GM13977 (cell line): ENCODE measurements around the gene SCNM1.

Experiments used
- DNase-seq: peaks from one replicate; pipeline ENCODE4 v3.0.0; 2012; ENCODE audit warnings: low spot score
- in situ Hi-C: fragments of 300-500 bp; cut with MboI; formaldehyde crosslinking; loops from one replicate; pipeline ENCODE4 v1.12.0; 2022; ENCODE audit warnings: low sequenced_read_pairs, low pct_unique_long_range_greater_than_20kb, mixed read lengths, inconsistent platforms; ENCODE audit not compliant: unreplicated experiment
- TF ChIP-seq, protein P1 (sequence below): IDR thresholded peaks from 2 replicates; pipeline ENCODE4 v1.5.1; 2012; ENCODE audit warnings: mild to moderate bottlenecking, control low read depth; ENCODE audit not compliant: insufficient read depth; ENCODE audit errors: extremely low read depth, missing control alignments

Gene SCNM1

DNA sequence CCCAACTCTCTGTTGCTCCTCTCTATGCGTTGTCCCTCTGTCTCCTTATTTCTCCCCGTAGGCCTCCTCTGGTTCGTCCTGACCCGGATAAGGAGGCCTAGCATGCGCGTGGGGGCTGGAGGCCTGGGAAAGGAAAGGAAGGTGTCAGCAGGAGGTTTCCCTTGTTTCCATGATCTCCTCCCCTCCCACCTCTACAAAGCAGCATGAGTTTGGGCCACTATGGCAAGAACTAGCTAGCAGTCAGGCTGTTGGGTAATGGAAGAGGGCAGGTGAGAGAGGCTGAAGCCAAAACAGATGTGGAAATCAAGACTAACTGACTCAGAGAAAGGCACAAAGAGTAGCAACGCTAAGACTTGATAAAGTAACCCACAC, 18.8 kb upstream of the SCNM1 start:
- TF ChIP-seq, protein P1, sequence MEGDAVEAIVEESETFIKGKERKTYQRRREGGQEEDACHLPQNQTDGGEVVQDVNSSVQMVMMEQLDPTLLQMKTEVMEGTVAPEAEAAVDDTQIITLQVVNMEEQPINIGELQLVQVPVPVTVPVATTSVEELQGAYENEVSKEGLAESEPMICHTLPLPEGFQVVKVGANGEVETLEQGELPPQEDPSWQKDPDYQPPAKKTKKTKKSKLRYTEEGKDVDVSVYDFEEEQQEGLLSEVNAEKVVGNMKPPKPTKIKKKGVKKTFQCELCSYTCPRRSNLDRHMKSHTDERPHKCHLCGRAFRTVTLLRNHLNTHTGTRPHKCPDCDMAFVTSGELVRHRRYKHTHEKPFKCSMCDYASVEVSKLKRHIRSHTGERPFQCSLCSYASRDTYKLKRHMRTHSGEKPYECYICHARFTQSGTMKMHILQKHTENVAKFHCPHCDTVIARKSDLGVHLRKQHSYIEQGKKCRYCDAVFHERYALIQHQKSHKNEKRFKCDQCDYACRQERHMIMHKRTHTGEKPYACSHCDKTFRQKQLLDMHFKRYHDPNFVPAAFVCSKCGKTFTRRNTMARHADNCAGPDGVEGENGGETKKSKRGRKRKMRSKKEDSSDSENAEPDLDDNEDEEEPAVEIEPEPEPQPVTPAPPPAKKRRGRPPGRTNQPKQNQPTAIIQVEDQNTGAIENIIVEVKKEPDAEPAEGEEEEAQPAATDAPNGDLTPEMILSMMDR = no peak
- DNase-seq = no peak
- in situ Hi-C loops = no loop called here

DNA sequence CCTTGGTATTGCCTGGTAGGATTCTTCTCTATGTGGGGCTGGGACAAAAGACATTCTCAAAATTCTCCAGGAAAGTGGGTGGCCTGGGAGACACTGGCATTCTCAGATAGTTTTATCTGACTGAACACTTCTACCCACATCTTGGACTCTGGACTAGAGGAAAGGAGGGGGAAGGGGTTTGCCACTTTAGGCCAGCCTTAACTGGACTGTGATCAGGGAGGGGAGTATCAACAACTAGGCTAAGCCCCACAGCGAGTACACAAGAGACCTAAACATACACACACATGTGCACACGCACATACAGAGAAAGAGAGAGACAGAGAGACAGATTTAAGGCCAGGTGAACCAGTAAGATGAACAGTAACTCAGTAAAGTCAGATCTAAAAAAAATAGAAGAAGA, 18.3 kb upstream of the SCNM1 start:
- TF ChIP-seq, protein P1 = no peak
- in situ Hi-C loops = no loop called here
- no peak for DNase-seq

DNA sequence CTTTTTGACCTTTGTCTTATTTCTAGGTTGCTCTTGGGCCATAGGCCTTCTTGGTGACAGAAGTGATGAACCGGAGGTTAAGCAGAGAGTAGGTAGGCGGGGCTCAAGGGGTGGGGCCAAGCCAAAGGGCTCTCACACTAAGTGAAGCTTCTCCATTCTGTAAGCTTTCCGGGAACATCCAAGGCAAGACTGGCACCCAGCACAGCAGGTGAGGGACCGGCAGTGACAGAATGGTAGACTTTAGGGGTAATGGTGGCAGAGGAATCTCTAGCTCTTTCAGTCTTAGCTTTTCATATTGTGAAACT, 9.5 kb upstream of the SCNM1 start, which contains the start of gene TNFAIP8L2:
TNFAIP8L2 (plus strand) TSS at position 135 of the 305 bp plus-strand sequence. CDS start 2,049 bp downstream, outside the sequence.
- no peak for DNase-seq

DNA sequence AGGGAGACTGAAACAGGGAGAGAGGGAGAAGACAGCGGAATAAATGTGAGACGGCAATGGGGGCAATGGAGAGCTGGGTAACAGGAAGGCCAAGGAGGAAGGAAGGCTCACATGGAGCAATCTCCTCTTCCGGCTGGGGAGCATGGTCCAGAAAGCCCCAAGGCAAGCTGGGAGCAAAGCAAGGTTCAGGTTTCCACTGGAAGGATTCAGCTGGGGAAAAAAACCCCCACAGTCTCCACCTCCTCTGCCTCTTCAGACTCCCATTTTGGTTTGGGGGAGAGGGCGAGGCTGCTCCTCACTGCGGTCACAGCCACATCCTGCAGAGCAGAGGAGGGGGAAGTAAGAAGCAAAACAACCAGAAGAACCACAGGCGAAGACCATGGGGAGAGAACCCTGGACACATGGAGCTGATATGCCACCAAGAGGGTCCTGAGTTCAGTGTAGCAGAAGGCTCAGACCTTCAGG, 8.8 kb upstream of the SCNM1 start:
- TF ChIP-seq, protein P1 = no peak
- in situ Hi-C loops = no loop called here
- DNase-seq = no peak

More for the DNA sequence above, 9.5 kb upstream of the SCNM1 start, which contains the start of gene TNFAIP8L2:
- in situ Hi-C loops = no loop called here
- TF ChIP-seq, protein P1 = no peak

DNA sequence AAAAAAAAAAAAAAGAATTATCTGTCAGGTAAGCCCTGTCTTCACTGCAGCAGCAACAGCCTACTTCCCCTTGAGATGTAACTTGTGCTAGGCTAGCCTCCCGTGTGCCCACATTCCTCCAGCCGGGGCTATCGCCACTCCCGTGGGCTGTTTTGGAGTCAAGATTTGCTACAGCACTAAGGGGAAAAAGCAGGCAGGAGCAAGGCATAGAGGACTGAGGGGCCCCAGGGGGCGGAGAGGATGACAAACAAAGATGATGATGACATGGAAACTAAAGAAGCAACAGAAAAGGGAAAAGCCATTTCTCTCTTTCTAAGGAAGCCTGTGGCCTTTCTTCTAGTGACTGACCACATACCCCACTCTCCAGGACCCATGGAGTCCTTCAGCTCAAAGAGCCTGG, 7.6 kb upstream of the SCNM1 start:
- in situ Hi-C loops = no loop called here
- TF ChIP-seq, protein P1 = no peak

DNA sequence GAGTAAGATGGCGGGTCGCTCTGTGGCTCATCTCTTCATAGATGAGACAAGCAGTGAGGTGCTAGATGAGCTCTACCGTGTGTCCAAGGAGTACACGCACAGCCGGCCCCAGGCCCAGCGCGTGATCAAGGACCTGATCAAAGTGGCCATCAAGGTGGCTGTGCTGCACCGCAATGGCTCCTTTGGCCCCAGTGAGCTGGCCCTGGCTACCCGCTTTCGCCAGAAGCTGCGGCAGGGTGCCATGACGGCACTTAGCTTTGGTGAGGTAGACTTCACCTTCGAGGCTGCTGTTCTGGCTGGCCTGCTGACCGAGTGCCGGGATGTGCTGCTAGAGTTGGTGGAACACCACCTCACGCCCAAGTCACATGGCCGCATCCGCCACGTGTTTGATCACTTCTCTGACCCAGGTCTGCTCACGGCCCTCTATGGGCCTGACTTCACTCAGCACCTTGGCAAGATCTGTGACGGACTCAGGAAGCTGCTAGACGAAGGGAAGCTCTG, 7.1 kb upstream of the SCNM1 start:
- no peak for DNase-seq
- TF ChIP-seq, protein P1 = no peak
- in situ Hi-C loops = no loop called here

More for the DNA sequence above, 7.6 kb upstream of the SCNM1 start:
- no peak for DNase-seq

DNA sequence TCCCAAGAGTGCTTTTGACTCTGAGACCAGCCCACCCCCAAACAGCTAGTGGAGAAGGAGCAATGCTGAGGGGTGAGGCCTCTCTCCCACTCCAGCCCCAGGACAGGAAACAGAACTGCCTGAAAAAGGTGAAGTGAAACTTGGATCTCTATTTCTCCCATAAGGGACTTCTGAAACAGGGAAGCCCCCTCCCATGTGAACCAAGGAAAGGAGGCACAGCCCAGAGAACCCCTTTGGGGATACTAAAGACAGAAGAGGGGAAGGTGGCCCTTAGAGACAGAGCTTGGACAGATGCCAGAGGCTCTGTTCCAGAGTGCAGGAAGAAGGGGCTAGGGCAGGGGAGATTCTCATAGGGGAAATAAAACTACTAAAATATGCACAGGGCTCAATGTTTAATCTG, 6.6 kb upstream of the SCNM1 start:
- in situ Hi-C loops = no loop called here
- TF ChIP-seq, protein P1 = no peak
- no peak for DNase-seq
